ENCODE results near the gene CTNNA1. TPM values are rescaled to one million over a fixed set of nuclear protein-coding genes. Genes with fewer than 3 reads are reported as not detected.
A peak's percentile ranks its signal among the peaks of the same experiment; 100 is the strongest.

The CTNNA1 gene
- total RNA-seq, 3 donors from 2014 or later: 27.0 to 40.3 (median 32.2) TPM

- H3K4me1 Mint-ChIP-seq (ENCODE audit: low read depth): peaks cover 15% of the 10 kb centered on the region
- DNase-seq: no peak
- no peaks in the 10 kb centered on the region for H3K9me3 Mint-ChIP-seq
- no peak overlapping the region for H3K4me3 Mint-ChIP-seq
- H3K27me3 Mint-ChIP-seq (ENCODE audit: low read depth): peaks cover 4% of the 10 kb centered on the region
- ATAC-seq: no peak
- no peaks in the 10 kb centered on the region for H3K36me3 Mint-ChIP-seq (ENCODE audit: insufficient read depth)
Observed at GRCh38 chr5:138849882-138850281, 96.7 kb downstream of the CTNNA1 start.

- H3K36me3 Mint-ChIP-seq (ENCODE audit: insufficient read depth): no peaks in the 10 kb centered on the region
Observed at GRCh38 chr5:138850865-138851435, 97.7 kb downstream of the CTNNA1 start.

GRCh38 chr5:138853132-138853531 is 99.9 kb downstream of the CTNNA1 start:
- ATAC-seq (no peak), DNase-seq (no peak)
- H3K4me1 Mint-ChIP-seq (ENCODE audit: low read depth): peaks cover 15% of the 10 kb centered on the region
- no peaks in the 10 kb centered on the region for H3K36me3 Mint-ChIP-seq (ENCODE audit: insufficient read depth)
- H3K27me3 Mint-ChIP-seq (ENCODE audit: low read depth): peaks cover 4% of the 10 kb centered on the region
- no peak overlapping the region for H3K4me3 Mint-ChIP-seq
- no peaks in the 10 kb centered on the region for H3K9me3 Mint-ChIP-seq

More at GRCh38 chr5:138850865-138851435, 97.7 kb downstream of the CTNNA1 start:
- ATAC-seq: no peak
- Mint-ChIP-seq H3K9me3 (no peaks in the 10 kb centered on the region), H3K4me1 (ENCODE audit: low read depth) (peaks cover 15% of the 10 kb centered on the region), H3K4me3 (no peak overlapping the region), H3K27me3 (ENCODE audit: low read depth) (peaks cover 4% of the 10 kb centered on the region)
- DNase-seq: no peak

- Mint-ChIP-seq H3K9me3 (peaks cover 16% of the 10 kb centered on the region), H3K4me3 (no peak overlapping the region), H3K4me1 (ENCODE audit: low read depth) (peaks cover 12% of the 10 kb centered on the region), H3K36me3 (ENCODE audit: insufficient read depth) (no peaks in the 10 kb centered on the region), H3K27me3 (ENCODE audit: low read depth) (peaks cover 4% of the 10 kb centered on the region)
- ATAC-seq: no peak
- no peak for DNase-seq
Observed at GRCh38 chr5:138867011-138867410, 113.8 kb downstream of the CTNNA1 start.

- Mint-ChIP-seq H3K9me3 (peaks cover 4% of the 10 kb centered on the region), H3K4me1 (ENCODE audit: low read depth) (peaks cover 12% of the 10 kb centered on the region), H3K27me3 (ENCODE audit: low read depth) (peaks cover 9% of the 10 kb centered on the region), H3K4me3 (no peak overlapping the region), H3K36me3 (ENCODE audit: insufficient read depth) (no peaks in the 10 kb centered on the region)
- ATAC-seq (no peak), DNase-seq (no peak)
Observed at GRCh38 chr5:138869038-138869437, 115.8 kb downstream of the CTNNA1 start.

GRCh38 chr5:138869763-138870500 is 116.7 kb downstream of the CTNNA1 start:
- Mint-ChIP-seq H3K27me3 (ENCODE audit: low read depth) (peaks cover 9% of the 10 kb centered on the region), H3K9me3 (no peaks in the 10 kb centered on the region), H3K4me1 (ENCODE audit: low read depth) (peaks cover 12% of the 10 kb centered on the region), H3K36me3 (ENCODE audit: insufficient read depth) (no peaks in the 10 kb centered on the region), H3K4me3 (no peak overlapping the region)
- ATAC-seq: peak; percentile 83 to 84
- DNase-seq: no peak

GRCh38 chr5:138870611-138871010 is 117.4 kb downstream of the CTNNA1 start:
- ATAC-seq (no peak), DNase-seq (no peak)
- Mint-ChIP-seq H3K27me3 (ENCODE audit: low read depth) (peaks cover 9% of the 10 kb centered on the region), H3K9me3 (no peaks in the 10 kb centered on the region), H3K4me1 (ENCODE audit: low read depth) (peaks cover 12% of the 10 kb centered on the region), H3K4me3 (no peak overlapping the region), H3K36me3 (ENCODE audit: insufficient read depth) (no peaks in the 10 kb centered on the region)

GRCh38 chr5:138872841-138873465 is 119.7 kb downstream of the CTNNA1 start:
- H3K36me3 Mint-ChIP-seq (ENCODE audit: insufficient read depth): no peaks in the 10 kb centered on the region
- H3K4me1 Mint-ChIP-seq (ENCODE audit: low read depth): peaks cover 12% of the 10 kb centered on the region
- no peaks in the 10 kb centered on the region for H3K9me3 Mint-ChIP-seq
- ATAC-seq (no peak), DNase-seq (no peak)
- H3K4me3 Mint-ChIP-seq: no peak overlapping the region
- H3K27me3 Mint-ChIP-seq (ENCODE audit: low read depth): peaks cover 9% of the 10 kb centered on the region

GRCh38 chr5:138873466-138874221 is 120.4 kb downstream of the CTNNA1 start:
- Mint-ChIP-seq H3K9me3 (no peaks in the 10 kb centered on the region), H3K4me3 (no peak overlapping the region), H3K4me1 (ENCODE audit: low read depth) (peaks cover 12% of the 10 kb centered on the region), H3K27me3 (ENCODE audit: low read depth) (peaks cover 9% of the 10 kb centered on the region), H3K36me3 (ENCODE audit: insufficient read depth) (no peaks in the 10 kb centered on the region)
- no peak for DNase-seq
- ATAC-seq: no peak

GRCh38 chr5:138874241-138874640 is 121.0 kb downstream of the CTNNA1 start:
- H3K4me3 Mint-ChIP-seq: no peak overlapping the region
- no peak for ATAC-seq
- peaks cover 12% of the 10 kb centered on the region for H3K4me1 Mint-ChIP-seq (ENCODE audit: low read depth)
- H3K9me3 Mint-ChIP-seq: no peaks in the 10 kb centered on the region
- H3K36me3 Mint-ChIP-seq (ENCODE audit: insufficient read depth): no peaks in the 10 kb centered on the region
- H3K27me3 Mint-ChIP-seq (ENCODE audit: low read depth): peaks cover 10% of the 10 kb centered on the region
- no peak for DNase-seq

GRCh38 chr5:138874771-138875551 is 121.7 kb downstream of the CTNNA1 start, which contains the start of gene LRRTM2:
Gene LRRTM2, minus strand, starts transcription at chr5:138875335. Its CDS starts 424 bp downstream, at chr5:138874911.
- H3K9me3 Mint-ChIP-seq: no peaks in the 10 kb centered on the region
- H3K36me3 Mint-ChIP-seq (ENCODE audit: insufficient read depth): no peaks in the 10 kb centered on the region
- H3K4me1 Mint-ChIP-seq (ENCODE audit: low read depth): peaks cover 12% of the 10 kb centered on the region
- ATAC-seq: no peak
- DNase-seq: no peak
- peaks cover 12% of the 10 kb centered on the region for H3K27me3 Mint-ChIP-seq (ENCODE audit: low read depth)
- H3K4me3 Mint-ChIP-seq: no peak within 1 kb of the TSS

GRCh38 chr5:138875552-138875875 is 122.3 kb downstream of the CTNNA1 start:
- H3K4me1 Mint-ChIP-seq (ENCODE audit: low read depth): peaks cover 10% of the 10 kb centered on the region
- ATAC-seq (no peak), DNase-seq (no peak)
- no peaks in the 10 kb centered on the region for H3K9me3 Mint-ChIP-seq
- peaks cover 12% of the 10 kb centered on the region for H3K27me3 Mint-ChIP-seq (ENCODE audit: low read depth)
- no peak overlapping the region for H3K4me3 Mint-ChIP-seq
- H3K36me3 Mint-ChIP-seq (ENCODE audit: insufficient read depth): no peaks in the 10 kb centered on the region

- H3K4me3 Mint-ChIP-seq: no peak overlapping the region
- no peaks in the 10 kb centered on the region for H3K9me3 Mint-ChIP-seq
- peaks cover 12% of the 10 kb centered on the region for H3K27me3 Mint-ChIP-seq (ENCODE audit: low read depth)
- DNase-seq (no peak), ATAC-seq (no peak)
- peaks cover 6% of the 10 kb centered on the region for H3K4me1 Mint-ChIP-seq (ENCODE audit: low read depth)
- H3K36me3 Mint-ChIP-seq (ENCODE audit: insufficient read depth): no peaks in the 10 kb centered on the region
Observed at GRCh38 chr5:138875946-138876345, 122.7 kb downstream of the CTNNA1 start.

- DNase-seq: no peak
- peaks cover under 1% of the 10 kb centered on the region for H3K4me1 Mint-ChIP-seq (ENCODE audit: low read depth)
- no peak for ATAC-seq
- no peaks in the 10 kb centered on the region for H3K36me3 Mint-ChIP-seq (ENCODE audit: insufficient read depth)
- peaks cover 8% of the 10 kb centered on the region for H3K27me3 Mint-ChIP-seq (ENCODE audit: low read depth)
- no peak overlapping the region for H3K4me3 Mint-ChIP-seq
- no peaks in the 10 kb centered on the region for H3K9me3 Mint-ChIP-seq
Observed at GRCh38 chr5:138876811-138877210, 123.6 kb downstream of the CTNNA1 start.

Data from activated T-cell treated with anti-CD3 and anti-CD28 coated beads, Interleukin-2, amount 50 U/mL, for 4 hours (primary cell).